NCI-H2196 treated with DMSO at 0.1 percent for 48 hours (cell line): ENCODE measurements around the gene TMPRSS13.
A peak's percentile ranks its signal among the peaks of the same experiment; 100 is the strongest.

Experiments
- DNase-seq: peaks from one replicate; lab custom pipeline; 2025; ENCODE audit not compliant: unreplicated experiment; lab: John Stamatoyannopoulos, UW

Gene TMPRSS13

DNA sequence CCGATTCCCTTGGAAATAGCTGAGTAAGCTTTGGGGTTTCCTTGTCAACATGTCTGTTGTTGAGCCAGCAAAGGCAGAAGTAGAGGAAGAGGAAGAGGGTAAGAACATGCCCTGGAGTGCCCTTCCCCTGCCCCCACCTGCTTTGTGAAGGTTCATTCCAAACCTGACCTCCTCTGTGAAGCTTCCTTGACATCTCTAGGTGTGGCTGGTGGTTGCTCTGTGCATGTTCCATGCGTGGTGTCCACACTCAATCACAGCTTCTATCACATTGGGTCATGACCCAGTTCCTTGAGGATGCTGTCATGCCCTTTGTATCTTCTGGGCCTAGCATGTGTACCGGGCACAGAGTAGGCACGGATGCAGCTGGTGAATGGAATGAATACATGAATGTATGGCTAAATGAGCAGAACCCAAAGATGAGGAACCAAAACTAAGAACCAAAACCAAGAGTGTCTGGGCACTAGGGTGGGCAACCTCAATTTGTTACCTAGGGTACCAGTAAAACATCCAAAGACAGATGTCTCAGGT lies 29.0 kb downstream of the TMPRSS13 start:
- no peak for DNase-seq

DNA sequence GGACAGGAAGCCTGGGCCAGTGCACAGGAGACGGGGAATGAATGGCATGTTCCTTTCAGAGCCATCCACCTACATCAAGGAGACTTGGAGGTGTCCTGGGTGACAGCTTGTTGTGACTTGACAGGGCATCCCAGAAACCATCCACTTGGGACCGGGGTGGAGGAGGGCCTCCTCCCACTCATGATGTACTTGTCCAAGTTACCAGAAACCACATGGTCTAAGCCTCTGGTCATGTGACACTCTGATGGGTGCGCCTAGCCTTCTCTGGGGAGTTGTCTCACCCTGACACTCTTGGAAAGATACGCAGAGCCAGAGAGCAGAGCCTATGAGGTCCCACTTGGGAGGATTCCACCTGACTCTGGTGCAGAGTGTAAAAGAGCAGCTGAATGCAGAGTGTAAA lies 31.1 kb downstream of the TMPRSS13 start:
- no peak for DNase-seq

DNA sequence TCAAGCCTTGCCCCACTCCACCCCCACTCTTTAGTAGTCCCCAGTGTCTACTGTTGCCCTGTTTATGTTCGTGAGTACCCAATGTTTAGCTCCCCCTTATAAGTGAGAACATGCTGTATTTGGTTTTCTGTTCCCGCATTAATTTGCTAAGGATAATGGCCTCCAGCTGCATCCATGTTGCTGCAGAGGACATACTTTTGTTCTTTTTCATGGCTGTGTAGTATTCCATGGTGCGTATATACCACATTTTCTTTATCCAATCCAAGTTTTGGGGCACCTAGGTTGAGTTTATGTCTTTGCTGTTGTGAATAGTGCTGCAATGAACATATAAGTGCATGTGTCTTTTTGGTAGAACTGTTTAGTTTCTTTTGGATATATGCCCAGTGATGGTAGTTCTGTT lies 36.6 kb downstream of the TMPRSS13 start:
- no peak for DNase-seq

DNA sequence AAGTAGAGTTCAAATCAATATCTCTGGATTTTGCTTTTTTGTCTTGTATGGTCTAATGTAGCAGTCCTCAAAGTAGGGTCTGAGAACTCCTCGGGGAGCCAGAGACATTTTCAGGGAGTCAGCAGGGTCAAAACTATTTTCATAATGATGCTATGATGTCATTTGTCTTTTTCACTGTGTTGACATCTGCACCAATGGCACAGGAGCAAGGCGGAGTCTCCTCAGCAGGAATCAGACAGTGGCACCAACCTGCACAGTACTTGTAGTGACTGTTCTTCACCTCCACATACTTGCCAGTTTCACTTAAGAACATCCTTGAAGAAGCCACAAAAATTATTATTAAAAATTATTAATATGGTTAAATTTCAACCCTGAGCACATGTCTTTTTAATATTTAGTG lies 37.8 kb downstream of the TMPRSS13 start:
- DNase-seq, result no peak

DNA sequence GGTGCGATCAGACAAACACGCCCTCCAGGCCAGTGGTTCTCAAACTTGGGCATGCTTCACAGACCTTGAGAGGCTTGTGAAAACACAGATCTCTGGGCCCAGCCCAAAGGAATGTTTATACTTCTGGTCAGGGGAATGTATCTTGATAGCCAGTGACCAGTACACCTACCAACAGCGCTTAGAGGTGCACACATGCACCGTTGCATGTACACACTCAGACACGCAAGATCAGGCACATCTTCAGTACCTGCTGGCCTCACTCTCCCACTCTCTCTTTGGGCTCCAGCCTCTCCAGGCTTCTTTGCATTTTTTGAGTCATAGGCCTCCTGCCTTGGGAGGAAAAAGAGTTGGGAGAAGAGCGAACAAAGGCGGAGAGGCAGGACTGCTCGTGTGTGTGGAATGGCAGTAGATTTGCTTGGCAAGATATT lies 41.0 kb downstream of the TMPRSS13 start:
- DNase-seq, result no peak

DNA sequence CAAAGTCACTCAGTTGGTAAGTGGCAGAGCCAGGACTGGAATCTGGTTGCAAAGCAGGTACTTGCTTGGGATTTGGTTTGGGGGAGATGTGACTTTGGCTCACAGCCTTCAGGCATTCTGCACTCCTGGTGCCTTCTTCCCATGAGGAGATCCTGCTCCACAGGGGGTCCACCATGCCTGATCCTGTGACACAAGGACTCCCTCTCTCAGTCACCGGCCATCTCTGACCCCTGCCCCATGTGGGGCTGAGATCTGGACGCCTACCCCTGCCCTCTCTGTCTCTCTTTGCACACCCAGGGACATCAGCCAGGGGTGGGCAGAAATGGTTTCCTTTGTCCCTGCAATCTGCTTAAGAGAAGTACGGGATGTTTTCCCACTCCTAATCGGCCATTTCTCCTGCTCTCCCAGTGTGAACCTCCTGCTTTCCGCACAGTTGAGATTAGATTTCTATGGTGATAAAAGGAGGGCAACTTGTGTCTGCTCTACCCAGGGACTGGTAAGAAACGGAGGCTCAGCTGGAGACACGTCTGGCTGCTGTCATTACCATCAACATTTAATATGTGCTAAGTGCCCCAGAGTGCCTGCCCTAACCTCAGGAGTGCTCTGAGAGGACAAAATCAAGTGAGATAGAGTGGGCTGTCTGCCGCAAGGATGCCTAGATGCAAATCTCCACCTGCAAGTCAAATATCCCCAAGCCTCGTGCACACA lies 41.6 kb downstream of the TMPRSS13 start:
- no peak for DNase-seq

DNA sequence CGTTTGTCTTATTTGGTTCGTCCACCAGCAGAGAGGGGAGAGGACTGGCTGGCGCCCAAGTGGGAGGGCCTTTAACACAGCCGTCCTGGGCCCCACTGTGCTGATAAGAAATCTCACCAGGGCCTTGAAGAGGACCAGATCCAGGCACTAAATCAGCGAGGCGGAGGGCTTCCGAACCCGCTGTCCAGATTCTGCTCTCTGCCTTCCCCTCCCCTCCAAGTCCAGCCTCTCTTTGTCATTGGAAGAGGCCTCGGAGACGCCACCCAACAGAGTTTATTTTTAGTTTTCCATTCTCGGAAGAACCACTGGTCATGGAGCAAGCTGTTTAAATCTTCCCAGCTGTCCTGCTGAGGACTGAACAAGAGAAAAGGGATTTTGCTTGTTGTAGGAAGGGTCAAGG lies 43.4 kb downstream of the TMPRSS13 start:
- no peak for DNase-seq

DNA sequence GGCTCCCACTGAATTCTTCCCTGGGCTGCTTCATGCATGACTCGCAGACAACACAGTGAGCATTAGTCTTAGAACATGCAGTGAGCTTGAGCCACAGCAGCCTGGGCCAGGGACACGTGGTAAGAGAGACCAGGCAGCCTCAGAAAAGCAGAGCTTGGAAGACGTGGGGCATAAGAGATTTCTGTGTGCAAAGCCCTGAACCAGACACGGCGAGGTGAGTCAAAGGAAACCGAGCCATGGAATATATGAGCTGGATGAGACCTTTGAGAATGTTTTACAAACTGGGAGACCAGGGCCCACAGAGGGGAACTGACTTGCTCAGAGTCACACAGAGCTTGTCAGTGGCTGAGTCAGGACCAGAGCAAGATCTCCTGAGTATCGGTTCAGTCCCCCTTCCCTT lies 44.2 kb downstream of the TMPRSS13 start:
- no peak for DNase-seq

DNA sequence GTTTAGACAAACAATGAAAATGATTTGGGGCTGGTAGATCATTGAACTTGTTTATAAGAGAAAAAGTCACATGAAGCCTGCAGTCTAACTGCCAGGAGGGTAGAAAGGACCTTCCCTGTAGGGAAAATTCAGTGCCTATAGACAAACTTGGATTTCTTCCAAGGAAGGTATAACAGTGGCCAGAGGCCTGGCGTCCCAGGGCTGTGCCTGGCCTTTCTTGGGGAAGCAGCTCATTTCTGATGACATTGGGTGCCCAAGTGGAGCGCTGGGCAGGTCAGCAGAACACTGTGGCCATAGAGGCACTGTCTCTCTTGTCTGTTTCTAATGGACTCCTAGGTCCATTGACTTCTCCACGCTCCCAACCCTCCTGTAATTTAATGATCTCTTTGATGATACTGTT lies 46.1 kb downstream of the TMPRSS13 start:
- DNase-seq, result no peak

DNA sequence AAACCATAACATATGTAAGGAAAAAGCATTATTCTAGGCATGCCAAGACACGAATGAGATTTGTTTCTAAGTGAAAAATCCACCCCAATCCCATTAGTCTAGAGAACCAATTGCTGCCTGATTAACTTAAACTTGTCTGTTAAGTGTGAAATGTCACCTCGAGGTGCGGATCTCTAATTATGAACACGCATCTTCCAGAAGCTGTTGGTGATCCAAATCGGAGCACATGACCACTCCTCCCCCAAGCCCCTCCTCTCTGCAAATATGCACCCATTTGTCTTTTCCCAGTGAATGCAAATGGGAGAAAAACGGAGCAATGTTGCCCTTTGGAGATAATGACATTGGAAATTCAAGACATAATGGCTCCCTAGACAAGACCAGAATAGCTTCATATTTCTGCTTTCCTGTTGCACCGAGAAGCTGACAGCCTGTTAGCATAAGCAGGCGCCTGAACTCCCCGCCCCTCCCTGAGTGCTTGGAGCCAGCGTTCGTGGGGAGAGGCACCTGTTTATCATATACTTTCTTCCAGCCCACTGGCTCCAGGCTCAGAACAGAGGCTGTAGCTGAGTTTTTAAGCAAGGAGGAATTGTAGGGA lies 46.8 kb downstream of the TMPRSS13 start:
- DNase-seq, result no peak

DNA sequence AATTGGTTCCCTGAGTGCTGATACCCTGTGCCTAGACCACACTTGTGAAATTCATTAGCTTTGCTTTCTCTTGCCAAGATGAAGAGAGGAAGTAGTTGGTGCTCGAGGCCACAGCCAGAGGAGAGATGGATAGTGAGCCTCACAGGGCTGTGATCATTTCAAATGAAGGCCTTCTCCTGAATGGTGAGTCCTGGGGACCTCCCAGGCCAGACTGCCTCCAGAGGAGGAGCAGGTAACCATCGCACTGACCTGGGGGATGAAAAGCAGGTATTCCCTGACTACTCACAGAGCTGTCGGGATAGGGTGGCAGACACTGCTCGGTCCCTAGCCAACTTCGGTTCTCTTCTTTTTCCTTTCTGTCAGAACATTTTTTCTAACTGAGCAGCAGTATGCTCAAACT lies 48.0 kb downstream of the TMPRSS13 start:
- no peak for DNase-seq

DNA sequence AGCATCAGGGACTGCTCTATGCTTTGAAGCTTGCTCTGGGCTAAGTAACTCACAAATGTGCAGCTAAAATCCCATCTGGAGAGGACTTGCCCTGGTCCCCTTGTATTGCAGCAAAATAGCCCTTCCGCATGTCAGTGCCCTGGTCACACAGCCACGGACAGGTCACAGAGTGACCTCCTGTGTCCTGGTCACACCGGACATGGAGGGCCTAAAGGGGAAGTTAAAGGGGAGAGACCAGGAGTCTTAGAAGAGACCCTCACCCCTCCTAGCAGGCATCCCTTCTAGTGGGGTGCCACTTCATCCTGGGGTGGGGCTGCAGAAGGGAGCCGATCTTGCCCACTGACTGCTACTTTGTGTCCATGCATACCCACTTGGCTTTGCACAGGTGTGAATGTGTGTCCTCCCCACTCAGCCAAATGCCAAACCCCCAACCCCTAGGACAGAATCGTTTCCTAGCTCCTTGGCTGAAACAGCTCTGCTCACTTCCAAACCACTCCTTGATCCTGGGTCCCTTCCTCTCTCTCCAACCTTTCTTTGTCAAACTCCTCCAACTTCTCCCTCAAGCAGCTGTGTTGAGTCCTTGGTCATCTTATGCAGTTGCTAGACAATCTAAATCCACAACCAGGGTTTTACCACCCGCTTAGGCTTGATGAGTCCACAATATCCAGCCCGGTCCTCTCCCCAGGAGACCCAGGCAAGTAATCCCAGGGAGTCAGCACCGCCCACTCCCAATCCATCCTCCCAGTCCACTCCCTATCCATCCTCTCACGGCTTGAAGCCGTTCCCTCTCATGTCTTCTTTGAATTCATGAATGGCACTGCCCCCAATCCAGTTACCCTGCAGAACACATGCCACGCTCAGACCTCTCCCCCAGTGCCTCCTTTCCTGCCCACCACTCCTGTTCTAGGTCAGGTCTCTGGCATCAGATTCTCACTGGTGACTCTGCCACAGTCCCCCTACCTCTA lies 49.4 kb downstream of the TMPRSS13 start:
- DNase-seq, result no peak

DNA sequence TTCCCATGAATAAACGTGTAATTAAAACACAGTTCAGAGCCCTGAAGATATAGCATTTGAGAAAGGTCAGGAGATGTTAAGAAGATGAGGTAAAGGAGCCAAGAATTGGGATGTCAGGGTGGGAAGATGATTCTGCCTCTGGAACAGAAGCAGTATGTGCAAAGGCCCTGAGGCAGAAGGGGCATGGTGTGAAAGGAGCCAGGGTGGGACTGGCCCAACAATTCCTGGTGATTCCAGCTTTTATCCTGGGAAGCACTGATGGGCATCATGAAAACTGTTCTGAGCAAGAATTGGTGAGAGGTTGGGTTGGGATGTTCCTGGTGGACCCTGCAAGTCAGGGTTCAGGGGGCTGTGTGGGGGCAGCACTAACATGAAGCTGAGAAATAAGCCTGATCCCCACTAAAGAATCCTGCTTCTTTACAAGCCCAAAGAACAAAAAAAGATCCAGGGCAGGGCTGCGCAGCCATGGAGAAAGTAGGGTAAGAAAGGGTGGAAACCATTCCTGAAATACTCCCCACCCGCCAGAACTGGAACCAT lies 50.2 kb downstream of the TMPRSS13 start:
- no peak for DNase-seq

DNA sequence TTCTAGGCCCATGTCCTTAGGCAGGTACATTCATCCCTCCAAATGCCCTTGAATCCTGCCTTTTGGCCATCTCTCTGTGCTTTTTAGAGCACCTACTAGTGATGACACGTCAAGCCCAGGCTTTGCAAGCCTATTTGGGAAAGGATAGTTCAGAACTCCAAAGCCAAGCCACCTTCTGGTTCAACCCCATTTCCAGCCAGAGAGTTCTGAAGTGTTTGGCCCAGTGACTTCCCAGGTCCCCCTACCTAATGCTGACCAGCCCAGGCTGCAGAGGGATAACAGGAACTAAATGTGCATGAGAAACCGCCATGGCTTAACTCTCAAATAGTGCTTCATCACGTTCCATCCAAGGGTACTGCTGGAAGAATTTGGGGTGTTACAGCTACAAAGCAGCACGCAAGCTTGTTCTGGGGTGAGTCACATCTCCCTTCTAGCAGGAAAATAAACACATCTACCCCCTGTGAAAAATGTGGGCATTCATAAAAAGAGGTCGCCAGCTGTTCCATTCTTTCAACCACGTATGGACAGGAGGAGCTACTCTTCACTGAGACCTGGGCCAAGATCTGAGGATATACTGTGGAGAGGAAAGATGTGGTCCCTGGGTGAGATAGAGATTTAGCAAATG lies 50.8 kb downstream of the TMPRSS13 start:
- DNase-seq, result no peak

DNA sequence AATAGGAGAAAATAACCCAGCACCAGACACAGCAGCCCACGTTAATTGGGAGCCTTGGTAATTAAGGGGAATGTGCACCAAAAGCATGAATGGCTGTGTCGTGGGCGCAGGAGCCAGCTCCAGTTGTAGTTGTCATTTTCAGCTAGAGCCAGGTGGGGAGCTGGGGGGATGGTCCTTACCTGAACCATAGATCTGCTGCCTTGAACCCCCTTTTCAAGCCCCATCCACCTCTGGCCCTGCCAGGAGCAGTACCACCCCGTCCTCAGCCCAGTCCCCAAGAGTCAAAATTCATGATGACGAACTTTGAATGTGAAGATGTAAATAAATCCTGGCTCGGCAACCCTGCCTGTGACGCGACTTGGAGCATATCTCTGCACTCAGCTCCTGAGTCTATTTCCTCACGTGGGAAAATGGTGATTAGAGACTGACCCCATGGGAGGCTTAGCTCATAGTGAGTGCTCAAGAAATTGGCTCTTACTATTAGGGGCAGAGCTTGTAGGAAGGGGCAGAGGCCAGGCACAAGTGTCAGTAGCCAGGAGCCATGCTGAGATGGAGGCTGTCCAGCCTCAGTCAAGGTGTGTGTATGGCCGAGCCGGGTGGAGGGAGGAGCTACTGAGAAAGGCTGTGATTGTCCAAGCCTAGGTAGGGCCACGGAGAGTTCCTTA lies 52.0 kb downstream of the TMPRSS13 start:
- peak; percentile 8 for DNase-seq

DNA sequence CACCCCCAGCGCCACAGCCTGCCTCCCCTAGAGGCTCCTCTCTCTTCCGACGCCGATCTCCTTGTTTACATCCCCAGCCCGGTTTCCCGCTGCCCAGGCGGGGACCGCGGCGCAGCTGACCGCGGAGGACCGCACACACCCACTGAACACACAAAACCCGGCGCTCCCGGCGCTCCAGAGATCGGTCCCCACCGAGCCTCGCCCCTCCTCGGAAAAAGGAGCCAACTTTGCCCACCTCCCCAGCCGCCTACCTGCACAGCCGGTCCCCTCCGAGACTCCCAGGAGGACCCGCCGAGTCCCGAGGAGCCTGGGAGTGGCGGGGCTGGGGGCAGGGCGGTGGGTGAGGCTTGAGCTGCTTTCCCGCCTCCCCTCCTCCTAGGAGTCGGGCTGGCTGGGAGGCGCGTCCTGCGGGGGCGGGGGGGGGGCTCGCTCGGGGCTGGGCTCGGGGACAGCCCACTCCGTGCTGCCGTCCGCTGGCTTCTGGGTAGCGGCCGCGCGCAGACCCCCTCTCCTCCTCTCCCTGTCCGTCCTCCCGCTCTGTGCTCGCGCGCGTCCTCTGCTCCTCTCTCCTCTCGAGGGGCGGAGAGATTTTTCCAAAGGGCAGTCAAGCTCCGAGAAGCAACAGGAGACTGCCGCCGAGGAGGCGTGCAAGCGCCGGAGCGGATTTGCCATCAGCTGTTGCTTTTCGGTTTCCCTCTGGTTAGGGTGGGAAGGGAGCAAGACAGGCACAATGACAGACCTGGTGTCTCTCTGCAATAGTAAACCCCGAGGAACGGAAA lies 52.7 kb downstream of the TMPRSS13 start, which contains the start of gene FXYD6:
FXYD6 (minus strand) TSS at position 318 of the 779 bp plus-strand sequence. CDS start 33,882 bp downstream, outside the sequence.
- peak; percentile 40 for DNase-seq

DNA sequence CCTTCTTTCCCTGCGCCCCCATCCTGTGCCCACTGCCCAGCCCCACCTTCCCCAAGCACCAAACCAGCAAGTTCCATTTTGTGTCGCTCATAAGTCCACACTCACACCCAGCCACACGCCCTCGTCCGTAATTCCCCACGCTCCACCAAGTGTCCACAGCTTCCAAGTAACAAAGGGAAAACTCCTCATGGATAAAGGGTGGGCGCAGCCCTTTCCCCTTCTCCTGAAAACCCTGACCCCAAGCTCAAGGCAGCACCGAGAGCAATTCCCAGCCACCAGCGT lies 53.2 kb downstream of the TMPRSS13 start:
- DNase-seq, result no peak

DNA sequence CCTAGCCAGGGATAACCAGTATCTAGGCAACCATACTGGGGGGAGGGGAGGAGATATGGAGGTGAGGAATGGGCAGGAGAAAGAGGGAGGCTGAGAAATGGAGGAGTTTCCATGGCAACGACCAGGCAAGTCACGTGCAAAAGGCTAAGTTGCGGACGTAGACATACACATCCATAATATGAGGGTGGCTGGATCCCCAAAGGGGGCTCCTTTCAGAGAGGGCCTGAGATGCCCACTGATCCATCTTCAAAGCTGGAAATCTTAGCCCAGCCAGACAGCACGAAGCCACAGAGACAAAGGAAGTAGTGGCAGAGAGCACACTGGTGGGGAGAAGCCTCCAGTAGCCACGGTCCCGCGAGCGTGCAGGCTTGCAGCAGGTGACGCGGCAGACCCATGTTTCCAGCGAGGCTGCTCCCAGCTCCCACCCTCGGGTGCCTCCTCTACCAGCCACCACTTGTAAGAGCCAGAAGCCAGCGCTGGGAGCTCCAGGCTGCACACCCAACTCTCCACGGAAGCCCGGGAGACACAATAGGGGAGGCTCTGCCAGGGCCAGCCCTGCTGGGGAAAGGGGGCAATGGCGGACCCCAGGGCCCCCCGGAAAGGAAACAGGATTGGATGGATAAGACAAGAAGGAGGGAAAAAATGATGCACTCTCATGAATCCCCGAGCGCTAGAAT lies 53.7 kb downstream of the TMPRSS13 start:
- DNase-seq, result no peak

DNA sequence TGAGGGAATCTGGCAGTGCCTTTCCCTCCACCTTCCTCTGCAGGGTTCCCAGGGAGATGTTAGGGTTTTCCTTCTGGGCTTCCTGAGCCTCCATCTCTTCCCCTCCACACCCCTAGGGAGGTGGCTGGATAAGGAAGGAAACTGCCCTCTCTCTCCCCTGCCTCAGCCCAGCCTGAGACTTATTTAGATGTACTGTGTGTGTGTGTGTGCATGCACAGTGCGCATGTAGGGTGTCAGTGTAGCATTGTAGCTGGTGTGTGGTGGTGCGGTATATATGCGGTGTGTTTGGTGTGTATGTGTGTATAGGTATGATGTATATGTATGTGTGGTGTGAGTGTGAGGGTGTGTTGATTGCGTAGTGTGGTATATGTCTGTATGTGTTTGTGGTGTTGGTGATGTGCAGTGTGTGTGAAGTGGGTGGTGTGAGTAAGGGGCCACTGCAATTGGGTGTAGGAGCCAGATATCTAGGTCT lies 54.3 kb downstream of the TMPRSS13 start:
- DNase-seq, result no peak
